ENCODE results near the gene ATP1A1.

GRCh38 chr1:116433275-116434257 is 60.5 kb downstream of the ATP1A1 start:
- TF ChIP-seq SRSF3 (IDR thresholded peaks at IDR 0.05; ENCODE audit: insufficient read depth, low read length) (no peak), CTCF (IDR thresholded peaks at IDR 0.05 in 2 of 3, conservative IDR thresholded peaks at IDR 0.05 in 1 of 3; ENCODE audit: insufficient read depth in 2 of 3, low read depth in 1 of 3, low read length in 3 of 3) (no peak), KLF6 (CRISPR knock-in tag; IDR thresholded peaks at IDR 0.05; ENCODE audit: borderline replicate concordance) (no peak), PHF20 (IDR thresholded peaks at IDR 0.05; ENCODE audit: partially characterized antibody) (no peak), SETDB1 (IDR thresholded peaks at IDR 0.05; ENCODE audit: low read length) (no peak), CEBPZ (IDR thresholded peaks at IDR 0.05; ENCODE audit: borderline replicate concordance, low read depth, low read length) (no peak)
